Measurements from ENCODE around the gene SUGCT.
"Not testable (repeated sequence)": the region's sequence is repeated elsewhere in the genome, so short reads cannot be mapped to it uniquely, and the experiment has no call there.

SUGCT gene

DNA sequence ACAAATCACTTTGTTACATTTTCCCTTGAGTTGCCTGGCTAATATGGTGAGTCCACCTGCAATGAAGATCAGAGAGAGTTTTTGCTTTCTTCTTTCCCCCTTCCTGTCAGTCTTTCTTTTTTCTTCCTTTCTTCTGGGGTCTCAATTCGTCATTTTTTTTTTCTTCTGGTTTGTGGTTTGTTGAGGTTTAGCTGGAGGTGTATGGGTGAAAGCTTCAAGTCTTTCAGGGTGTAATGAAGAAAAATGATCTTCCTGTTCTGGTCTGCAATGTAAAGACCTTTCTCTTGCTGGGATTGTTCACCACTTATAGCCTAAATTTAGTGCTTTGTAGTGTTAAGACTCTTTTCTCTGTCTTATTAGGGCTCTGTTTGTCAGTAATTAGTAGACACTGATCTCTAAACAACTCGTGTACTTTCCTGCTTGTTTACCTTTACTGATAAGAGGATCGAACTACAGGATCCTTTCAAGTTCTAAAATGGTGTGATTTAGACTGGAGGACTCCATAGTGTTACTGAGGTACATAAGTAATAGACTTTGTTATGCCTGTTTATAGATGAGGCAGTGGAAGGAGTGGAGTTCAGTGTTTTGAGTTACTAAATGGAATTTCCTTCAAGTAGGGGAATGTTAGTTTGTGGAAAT lies 129.1 kb downstream of the SUGCT start:
- DNase-seq (ENCODE audit: low read depth), result no peak

DNA sequence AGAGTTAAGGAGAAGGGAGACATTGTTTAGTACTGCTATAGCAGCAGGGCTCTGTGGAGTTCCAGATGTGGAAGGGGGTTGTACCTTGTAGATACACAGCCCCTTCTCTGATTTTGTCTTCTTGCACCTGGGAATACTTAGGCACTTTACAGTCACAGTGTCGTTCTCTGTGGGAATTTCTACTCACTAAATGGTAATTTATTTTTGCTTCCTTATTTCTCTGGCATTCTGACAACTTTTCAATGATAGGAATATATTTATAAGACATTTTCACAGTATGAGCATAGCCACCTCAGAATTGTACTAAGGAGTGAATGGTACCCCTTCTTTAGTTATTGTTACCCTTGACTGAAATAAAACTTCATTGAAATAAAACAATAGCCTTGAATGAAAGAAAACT lies 132.8 kb downstream of the SUGCT start:
- no peak for DNase-seq (ENCODE audit: low read depth)

DNA sequence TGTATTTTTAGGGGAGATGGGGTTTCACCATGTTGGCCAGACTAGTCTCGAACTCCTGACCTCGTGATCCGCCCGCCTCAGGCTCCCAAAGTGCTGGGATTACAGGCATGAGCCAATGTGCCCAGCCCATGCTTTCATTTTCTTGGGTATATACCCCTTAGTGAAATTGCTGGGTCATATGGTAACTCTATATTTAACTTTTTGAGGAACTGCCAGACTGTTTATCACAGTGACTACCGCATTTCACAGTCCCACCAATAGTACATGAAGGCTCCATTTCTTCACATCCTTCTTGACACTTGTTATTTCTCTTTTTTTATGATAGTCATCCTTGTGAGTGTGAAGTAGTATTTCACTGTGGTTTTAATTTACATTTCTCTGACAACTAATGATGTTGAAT lies 134.0 kb downstream of the SUGCT start:
- DNase-seq (ENCODE audit: low read depth), result not testable (repeated sequence)

DNA sequence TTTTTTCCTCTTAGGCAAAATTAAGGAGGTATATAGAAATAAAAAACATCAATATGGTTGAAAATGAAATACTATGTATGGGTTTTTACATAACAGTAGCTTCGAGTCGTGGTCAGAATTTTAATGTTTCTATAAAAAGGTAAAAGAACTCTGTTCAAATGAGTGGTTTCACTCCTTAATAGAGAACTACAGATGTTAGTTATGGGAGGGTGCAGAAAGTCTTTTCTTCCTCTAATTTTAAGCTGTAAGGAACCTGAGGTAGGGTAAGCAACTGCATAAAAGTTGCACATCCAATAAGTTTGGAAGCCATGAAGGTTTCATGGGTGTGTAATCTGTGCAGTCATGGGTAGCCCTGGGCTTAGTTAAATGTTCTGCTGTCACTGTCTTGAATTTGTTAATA lies 141.3 kb downstream of the SUGCT start:
- no peak for DNase-seq (ENCODE audit: low read depth)

DNA sequence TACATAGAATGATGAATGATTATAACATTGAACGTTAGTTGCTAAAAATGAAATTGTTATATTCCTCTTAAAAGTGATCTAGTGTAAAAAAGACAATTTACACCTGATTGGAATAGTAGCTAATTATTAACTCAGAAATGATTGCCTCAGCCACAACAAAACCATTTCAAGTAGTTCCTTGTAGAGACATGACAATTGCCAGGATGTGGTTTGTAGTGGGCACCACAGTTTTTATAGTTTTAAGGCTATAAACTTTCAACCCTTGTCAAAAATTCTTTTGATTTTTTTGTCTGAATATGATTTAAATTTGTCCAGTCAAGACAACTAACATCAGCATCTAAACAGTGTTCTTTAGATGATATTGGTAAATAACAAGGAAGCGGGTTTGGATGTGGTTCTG lies 145.2 kb downstream of the SUGCT start:
- no peak for DNase-seq (ENCODE audit: low read depth)

DNA sequence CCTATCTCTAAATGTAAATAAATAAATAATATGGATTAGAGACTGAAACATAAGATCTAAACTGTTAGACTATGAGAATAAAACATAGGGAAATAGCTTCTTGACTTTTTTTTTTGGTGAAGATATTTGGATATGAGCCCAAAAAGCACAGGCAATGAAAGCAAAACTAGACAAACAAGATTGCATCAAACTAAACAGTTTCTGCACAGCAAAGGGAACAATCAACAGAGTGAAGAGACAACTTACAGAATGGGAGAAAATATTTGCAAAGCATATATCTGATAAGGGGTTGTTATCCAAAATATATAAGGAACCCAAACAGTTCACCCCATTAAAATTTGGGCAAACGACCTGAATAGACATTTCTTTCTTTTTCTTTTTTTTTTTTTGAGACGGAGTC lies 148.1 kb downstream of the SUGCT start:
- DNase-seq (ENCODE audit: low read depth), result no peak

DNA sequence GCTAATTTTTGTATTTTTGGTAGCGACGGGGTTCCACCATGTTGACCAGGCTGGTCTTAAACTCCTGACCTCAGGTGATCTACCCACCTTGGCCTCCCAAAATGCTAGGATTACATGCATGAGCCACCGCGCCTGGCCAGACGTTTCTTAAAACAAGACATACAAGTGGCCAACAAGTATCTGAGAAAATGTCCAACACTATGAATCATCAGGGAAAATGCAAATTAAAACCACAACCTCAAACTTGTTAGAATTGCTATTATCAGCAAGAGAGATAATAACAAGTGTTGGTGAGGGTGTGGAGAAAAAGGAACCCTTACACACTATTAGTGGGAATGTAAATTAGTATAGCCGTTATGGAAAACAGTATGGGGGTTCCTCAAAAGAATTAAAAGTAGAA lies 148.6 kb downstream of the SUGCT start:
- no peak for DNase-seq (ENCODE audit: low read depth)

DNA sequence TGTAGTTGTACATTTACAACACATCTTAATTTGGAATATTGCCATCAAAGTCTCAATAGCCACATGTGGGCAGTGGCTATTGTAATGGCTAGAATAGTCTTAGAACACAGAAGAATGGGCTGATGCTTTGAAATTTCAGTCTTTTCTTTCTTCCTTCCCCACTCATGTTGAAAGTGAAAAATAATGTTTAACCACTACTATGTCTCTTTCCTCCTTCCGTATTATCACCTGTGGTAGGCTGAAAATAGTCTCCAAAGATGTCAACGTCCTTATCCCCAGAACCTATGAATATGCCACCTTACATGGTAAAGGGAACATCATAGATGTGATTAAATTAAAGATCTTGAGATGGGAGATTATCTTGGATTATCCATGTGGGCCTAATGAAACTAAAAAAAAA lies 154.0 kb downstream of the SUGCT start:
- DNase-seq (ENCODE audit: low read depth), result no peak

DNA sequence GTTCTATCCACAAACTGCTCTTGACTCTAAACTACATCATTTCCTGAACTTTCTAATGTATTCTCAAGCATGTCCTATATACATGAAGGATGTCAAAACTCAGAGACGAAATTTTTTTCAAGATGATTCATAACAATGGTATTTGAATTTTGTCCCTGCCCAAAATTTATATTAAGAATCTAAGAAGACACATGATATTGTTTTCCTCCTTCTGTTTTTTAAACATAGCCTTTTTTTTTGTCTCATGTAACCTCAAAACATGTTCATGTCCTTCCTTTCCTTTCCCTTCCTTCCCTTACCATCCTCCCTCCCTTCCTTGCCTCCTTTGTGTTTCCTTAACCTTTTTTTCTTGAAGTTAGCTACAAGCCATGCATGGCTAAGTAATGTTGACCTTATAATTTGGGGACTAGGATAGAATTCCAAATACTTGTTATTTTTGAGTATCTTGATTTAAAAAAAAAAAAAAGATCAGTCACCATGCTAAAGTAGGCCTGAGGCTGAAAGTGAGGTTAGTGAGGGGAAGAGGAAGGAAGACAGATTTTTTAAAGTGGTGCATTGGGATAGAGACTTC lies 163.0 kb downstream of the SUGCT start:
- DNase-seq (ENCODE audit: low read depth), result no peak

DNA sequence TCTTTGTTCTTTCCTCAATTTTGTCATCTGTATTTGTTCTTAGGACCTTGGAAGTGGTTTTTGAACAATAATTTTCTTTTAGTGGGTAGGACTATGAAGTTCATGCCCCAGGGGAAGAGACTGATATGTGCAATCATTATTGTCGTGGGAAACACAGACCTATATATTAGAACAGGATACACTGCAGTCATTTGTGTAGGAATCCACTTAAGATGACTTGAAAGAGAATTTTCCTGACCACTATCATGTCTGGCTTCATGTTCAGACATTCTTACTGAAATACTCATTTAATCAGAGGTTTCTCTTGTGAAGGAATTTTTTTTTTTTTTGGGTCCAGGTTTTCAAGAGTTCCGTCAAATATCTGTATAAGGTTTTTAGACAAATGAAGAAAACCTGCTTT lies 163.6 kb downstream of the SUGCT start:
- no peak for DNase-seq (ENCODE audit: low read depth)

DNA sequence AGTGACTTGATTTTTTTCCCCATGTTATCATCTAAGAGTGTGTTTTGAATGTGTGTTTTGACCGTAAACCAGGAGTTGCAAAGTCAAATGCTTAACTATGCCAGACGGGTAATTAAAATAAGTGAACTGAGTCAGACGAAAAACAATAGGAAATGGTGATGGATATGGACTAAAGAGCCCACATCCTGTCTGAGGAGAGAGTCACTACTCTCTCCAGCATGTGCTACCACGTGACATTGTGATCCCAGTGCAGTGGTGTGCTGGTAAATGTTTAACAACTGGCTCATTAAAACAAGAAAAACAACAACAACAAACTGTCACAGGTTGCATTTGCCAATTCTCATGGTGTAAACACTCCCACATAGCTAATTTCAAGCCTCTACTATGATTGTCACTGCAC lies 164.3 kb downstream of the SUGCT start:
- DNase-seq (ENCODE audit: low read depth), result no peak

DNA sequence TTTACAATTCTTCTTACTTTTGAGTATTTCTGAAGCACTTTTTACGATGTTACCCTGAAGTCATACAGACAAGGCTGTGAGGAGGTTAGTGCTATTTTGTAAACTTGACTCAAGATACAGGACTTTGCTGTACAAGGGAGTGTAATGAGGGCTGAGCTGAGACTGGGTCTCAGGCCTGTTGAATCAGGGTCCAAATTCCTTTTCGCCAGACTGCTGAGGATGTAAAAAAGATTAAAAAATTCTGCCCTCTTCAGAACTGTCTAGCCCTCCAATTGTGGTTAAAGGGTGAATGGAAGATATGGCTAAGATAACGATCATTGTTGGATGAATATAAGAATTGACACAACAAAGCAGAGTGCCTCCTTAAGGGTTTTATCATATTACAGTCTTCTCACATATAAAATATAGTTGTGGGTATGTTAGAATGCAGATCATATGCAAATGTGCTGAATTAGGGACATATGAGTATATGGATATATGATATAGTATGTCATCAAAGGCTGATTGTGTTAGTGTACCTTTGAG lies 165.4 kb downstream of the SUGCT start:
- no peak for DNase-seq (ENCODE audit: low read depth)

DNA sequence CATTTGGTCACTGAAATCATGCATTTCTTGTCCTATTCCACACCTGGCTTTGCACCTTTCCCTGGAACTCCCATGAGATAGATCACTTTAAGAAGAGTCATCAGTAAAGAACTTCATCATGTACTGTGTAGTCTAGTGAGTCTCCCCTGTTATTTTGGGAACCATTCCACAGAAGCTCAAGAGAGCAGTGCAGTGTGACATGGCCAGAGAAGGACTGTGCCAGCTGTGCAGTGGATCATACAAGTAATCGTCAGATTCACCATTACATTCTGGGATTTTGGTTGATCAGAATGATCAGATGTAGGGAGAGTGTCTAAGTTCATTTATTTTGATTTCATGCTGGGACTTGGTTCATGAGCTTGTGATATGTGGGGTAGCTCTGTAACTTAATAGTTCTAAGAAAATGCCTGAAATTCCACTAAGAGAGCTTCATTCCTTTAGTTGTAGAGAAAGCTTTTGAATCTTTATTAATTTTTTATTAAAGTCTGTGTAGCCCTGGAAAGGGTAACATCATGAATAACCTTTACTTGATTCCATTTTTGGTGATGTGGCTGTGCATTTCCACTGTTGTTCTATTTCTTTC lies 166.8 kb downstream of the SUGCT start:
- DNase-seq (ENCODE audit: low read depth), result no peak

DNA sequence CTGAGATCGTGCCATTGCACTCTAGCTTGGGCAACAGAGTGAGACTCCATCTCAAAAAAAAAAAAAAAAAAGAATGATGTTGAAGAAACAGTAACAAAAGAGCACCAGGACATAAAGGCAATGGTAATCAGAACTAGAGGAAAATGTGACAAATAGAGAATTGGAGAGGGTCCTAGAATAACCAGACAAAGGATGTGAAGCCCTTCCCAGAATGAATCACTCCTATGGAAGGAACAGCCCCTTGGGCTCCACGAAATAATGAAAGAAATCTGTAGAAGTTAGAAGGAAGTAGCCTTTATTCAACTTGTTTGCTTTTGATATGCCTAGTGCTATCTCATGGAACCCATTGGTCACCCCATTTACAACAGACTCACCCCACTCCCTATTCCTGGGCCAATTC lies 169.2 kb downstream of the SUGCT start:
- no peak for DNase-seq (ENCODE audit: low read depth)

DNA sequence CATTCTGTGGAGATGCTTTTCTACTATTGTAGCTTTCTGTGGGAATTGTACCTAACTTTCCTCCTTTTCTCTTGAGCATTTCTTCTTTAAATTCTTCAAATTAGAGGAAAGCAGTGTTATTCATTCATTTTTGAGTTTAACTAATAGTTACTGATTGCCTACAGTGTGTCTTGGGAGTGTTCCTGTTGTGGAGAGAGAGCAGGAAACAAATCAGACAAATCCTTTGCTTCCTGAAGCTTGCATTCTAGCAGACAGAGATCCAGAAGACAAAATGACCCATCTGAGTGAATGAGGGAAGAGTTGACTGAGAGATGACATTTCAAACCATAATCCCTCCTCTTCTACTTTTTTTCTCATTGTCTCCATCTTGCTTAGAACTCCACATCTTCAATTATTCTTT lies 170.4 kb downstream of the SUGCT start:
- DNase-seq (ENCODE audit: low read depth), result no peak

DNA sequence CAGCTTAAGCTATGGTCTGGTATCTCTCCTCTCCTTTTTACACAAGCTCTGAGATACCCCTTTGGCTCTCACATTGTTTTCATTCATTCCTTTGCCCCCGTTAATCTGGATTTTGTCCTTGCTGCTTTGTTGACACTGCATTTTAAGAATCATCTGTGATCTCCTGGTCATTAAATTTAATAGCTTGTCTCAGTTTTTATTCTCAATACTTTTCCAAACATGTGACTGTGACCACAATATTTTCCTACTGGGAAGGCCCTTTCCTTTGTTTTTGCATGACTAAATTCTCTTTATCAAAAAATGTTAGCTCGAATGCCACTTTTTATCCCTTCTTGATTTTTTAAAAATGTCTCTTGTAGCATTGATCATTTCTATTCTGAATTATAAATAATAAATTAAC lies 171.2 kb downstream of the SUGCT start:
- DNase-seq (ENCODE audit: low read depth), result no peak

DNA sequence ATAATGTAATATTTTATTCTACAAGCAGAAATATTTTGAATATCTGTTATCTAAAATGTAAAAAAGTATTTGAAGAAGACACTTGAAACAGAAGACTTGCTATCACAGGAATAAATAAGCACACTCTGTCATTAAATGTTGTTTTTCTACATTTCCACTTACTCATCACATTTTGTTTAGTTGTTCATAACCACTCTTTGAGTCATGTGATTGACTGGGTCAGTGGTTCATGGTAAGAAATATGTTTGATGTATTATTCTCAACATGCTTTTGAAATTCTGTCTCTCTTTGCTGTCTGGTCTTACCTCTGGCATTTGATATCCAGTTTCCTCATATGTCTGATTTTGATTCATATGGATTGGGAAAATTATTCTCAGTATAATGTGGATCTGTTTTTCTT lies 171.8 kb downstream of the SUGCT start:
- DNase-seq (ENCODE audit: low read depth), result no peak

DNA sequence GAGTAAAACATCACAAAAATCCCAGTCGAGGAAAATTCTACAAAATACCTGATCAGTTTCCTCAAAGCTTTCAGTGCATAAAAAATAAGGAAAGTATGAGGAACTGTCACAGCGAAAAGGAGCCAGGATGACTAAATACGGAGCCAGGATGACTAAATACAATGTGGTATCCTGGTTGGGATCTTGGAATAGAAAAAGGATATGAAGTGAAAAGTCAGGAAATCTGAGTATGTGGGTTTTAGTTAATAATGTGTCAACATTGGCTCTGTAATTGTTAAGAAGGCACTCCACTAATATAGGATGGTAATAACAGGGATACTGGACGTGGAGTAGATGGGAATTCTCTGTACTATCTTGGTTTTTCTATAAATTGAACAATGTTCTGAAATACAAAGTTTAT lies 175.5 kb downstream of the SUGCT start:
- no peak for DNase-seq (ENCODE audit: low read depth)

DNA sequence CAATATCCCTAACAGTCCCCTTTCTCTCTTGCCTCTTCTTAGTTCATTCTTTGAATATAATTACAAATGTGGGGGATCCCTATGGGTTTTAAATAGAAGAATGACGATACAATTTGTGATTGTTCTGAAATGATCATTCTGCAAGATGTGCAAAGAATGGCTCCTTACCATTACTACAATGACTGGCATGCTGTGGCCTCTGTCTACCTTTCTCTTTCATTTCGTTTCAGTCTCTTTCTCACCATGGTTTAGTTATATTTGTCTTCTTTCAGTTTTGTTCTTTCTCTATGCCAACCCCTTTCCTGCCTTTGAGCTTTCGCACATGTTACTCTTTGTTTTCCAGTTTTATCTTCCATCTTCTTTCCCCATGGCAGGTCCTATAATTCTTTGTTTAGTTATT lies 176.5 kb downstream of the SUGCT start:
- no peak for DNase-seq (ENCODE audit: low read depth)

DNA sequence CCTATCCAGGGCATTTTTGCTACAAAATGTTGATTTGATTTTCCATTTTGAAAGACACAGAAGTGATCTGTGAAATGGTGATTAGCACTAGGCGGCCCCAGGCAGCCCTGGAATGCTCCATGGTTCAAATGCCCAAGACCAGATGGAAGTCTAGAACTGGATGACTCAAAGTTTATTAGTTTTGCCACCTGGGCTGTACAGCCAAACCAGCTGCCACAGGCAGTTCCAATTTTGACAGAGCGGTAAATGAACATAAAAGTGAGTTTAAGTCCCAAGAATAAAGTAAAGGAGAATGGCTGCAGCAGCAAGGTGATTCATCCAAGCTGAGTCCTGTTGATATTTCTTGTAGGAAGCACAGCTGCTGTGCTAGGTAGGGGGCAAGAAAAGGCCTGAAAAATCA lies 180.5 kb downstream of the SUGCT start:
- no peak for DNase-seq (ENCODE audit: low read depth)

DNA sequence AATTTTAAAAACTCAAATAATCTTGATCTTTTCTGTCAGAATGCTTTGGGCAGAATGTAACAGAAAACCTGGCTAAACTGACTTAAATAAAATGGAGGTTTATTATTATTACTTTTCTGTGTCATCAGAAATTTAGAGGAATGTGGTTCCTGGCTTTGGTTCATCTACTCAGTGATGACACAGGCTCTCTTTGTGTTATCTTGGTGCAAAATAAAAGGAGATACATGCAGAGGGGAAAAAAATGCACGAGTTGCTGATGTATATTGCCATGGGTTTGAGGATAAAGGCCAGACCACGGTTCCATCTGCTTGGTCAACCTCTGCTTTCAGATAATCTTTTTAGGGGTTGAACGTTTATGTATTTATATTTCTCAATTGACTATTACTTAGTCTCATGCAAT lies 181.4 kb downstream of the SUGCT start:
- no peak for DNase-seq (ENCODE audit: low read depth)

DNA sequence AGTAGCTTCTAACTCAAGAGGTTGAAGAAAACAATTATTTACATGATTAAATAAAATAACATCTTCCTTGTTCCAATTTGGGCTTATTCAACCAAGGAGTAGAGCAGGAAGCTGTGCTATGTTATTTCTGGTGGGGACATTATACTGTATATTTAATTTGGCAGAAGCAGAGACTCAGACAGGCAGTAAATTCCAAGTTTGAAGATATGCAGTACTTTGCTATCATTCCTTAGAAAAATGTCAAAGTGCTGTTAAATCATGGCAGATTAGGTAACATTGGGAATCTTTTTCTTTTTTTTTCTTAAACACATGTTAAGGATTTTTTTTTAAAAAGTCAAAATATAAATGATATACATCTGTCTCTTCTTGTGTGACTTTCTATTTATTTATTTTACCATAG lies 190.1 kb downstream of the SUGCT start:
- DNase-seq (ENCODE audit: low read depth), result no peak

DNA sequence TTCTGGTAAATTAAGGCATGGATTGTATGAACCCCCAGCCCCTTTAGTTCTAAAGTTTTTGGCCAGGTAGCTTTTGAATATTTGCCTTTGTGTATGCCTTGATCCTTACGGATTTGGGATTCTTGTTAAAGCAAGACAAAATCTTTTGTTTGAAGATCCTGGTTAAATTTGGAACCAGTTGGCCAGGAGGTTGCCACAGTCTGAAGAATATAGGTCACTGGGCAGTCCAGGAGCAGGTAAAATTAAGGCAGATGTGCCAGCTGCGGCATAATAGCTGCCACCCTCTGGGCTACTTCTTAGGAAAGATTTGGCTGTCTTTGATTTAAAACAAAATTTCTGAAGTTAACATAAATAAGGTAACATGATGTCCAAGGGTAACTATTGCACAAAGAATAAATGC lies 192.3 kb downstream of the SUGCT start:
- DNase-seq (ENCODE audit: low read depth), result no peak

DNA sequence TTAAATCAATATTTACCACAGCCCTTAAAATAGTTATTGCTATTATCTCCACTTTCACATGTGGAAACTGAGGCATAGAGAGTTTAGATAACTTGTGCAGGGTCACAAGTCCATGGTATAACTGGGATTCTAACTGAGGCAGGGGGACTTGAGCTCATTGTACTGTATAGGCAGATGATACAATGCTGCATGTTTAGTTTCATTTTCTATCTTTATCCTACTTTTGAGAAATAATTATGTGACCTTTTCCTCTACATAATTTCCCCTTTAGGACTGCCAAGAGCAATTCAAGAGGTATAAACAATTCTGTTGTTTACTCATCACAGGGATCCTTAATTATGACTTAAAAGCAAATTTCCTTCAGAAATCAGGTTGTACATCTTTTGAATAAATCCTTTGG lies 193.1 kb downstream of the SUGCT start:
- no peak for DNase-seq (ENCODE audit: low read depth)
